Chondrocyte (in vitro differentiated cells): ENCODE measurements around the gene GBF1. TPM values are rescaled to one million over a fixed set of nuclear protein-coding genes. Genes with fewer than 3 reads are reported as not detected.

Source experiments
- DNase-seq: peaks from one replicate; pipeline ENCODE4 v3.0.0; 2021; ENCODE audit warnings: mixed read lengths, low spot score
- H3K27ac Mint-ChIP-seq: one replicate; pipeline ENCODE4 v1.8.0; 2021; ENCODE audit warnings: mild to moderate bottlenecking, moderate library complexity, mixed read lengths; ENCODE audit not compliant: unreplicated experiment
- H3K27me3 Mint-ChIP-seq: 2 replicates; pipeline ENCODE4 v1.8.0; 2021; ENCODE audit warnings: low read depth, mixed read lengths
- H3K36me3 Mint-ChIP-seq: 2 replicates; pipeline ENCODE4 v1.8.0; 2021; ENCODE audit warnings: low read depth, mixed read lengths
- H3K4me1 Mint-ChIP-seq: 2 replicates; pipeline ENCODE4 v1.8.0; 2021; ENCODE audit warnings: low read depth, mild to moderate bottlenecking, mixed read lengths
- H3K4me3 Mint-ChIP-seq: one replicate; pipeline ENCODE4 v1.8.0; 2021; ENCODE audit warnings: mild to moderate bottlenecking, moderate library complexity, mixed read lengths; ENCODE audit not compliant: unreplicated experiment
- H3K9me3 Mint-ChIP-seq: 2 replicates; pipeline ENCODE4 v1.8.0; 2021; ENCODE audit warnings: low read depth, mixed read lengths
- CTCF ChIP-seq: fragments of 200-600 bp; sonication (generic); IDR thresholded peaks from 2 replicates; pipeline ENCODE4 v1.5.0; 2021; ENCODE audit warnings: antibody characterized with exemption, mild to moderate bottlenecking, moderate library complexity
- total RNA-seq: library from RNA; stranded (reverse); gene quantifications from 3 replicates; pipeline ENCODE4 v1.2.1, GENCODE V29; 2021

The GBF1 gene
- total RNA-seq, 1 donor from 2014 or later, result 59.7 TPM

GRCh38 chr10:102268375-102268888 is 23.1 kb downstream of the GBF1 start:
- no peak overlapping the region for H3K4me3 Mint-ChIP-seq
- DNase-seq, result no peak
- TF ChIP-seq CTCF, result peak; percentile 47
- peaks cover 4% of the 10 kb centered on the region for H3K36me3 Mint-ChIP-seq
- peak overlapping the region; percentile 83 for H3K27ac Mint-ChIP-seq
- no peaks in the 10 kb centered on the region for H3K27me3 Mint-ChIP-seq
- peaks cover 48% of the 10 kb centered on the region for H3K4me1 Mint-ChIP-seq
- H3K9me3 Mint-ChIP-seq, result no peaks in the 10 kb centered on the region

GRCh38 chr10:102269017-102269416 is 23.7 kb downstream of the GBF1 start:
- DNase-seq, result no peak
- Mint-ChIP-seq H3K27me3 (no peaks in the 10 kb centered on the region), H3K9me3 (no peaks in the 10 kb centered on the region), H3K4me3 (no peak overlapping the region), H3K27ac (peak overlapping the region; percentile 83), H3K36me3 (peaks cover 4% of the 10 kb centered on the region), H3K4me1 (peaks cover 54% of the 10 kb centered on the region)
- TF ChIP-seq CTCF, result no peak

GRCh38 chr10:102274062-102274461 is 28.7 kb downstream of the GBF1 start:
- DNase-seq, result no peak
- TF ChIP-seq CTCF, result no peak
- Mint-ChIP-seq H3K27ac (no peak overlapping the region), H3K4me1 (peaks cover 18% of the 10 kb centered on the region), H3K4me3 (no peak overlapping the region), H3K36me3 (peaks cover 2% of the 10 kb centered on the region), H3K27me3 (no peaks in the 10 kb centered on the region), H3K9me3 (no peaks in the 10 kb centered on the region)

DNA sequence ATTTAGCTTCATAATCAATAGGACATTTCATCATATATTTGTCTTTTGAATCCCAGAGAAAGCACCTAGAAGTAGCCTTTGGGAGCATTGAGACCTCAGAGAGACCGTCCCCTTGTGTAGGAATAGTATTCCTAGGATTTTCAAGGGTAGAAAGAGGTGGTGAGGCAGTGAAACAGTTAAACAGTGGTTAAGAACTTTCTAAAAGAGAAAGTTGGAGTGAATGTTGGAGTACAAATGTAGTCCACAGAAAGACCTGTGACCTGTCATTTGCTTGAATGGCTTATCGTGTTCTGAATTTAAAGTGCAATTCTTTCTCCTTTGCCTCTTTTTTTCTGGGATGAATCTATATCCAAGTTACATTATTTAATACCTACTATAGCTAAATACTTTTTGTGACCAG is 30.0 kb downstream of the GBF1 start:
- no peak for TF ChIP-seq CTCF
- H3K4me1 Mint-ChIP-seq, result peaks cover 24% of the 10 kb centered on the region
- no peaks in the 10 kb centered on the region for H3K27me3 Mint-ChIP-seq
- H3K9me3 Mint-ChIP-seq, result no peaks in the 10 kb centered on the region
- H3K36me3 Mint-ChIP-seq, result no peaks in the 10 kb centered on the region
- no peak overlapping the region for H3K4me3 Mint-ChIP-seq
- no peak overlapping the region for H3K27ac Mint-ChIP-seq
- DNase-seq, result no peak

- Mint-ChIP-seq H3K27ac (no peak overlapping the region), H3K36me3 (no peaks in the 10 kb centered on the region), H3K27me3 (no peaks in the 10 kb centered on the region), H3K9me3 (no peaks in the 10 kb centered on the region), H3K4me1 (peaks cover 32% of the 10 kb centered on the region), H3K4me3 (no peak overlapping the region)
- DNase-seq, result no peak
- no peak for TF ChIP-seq CTCF
Observed at GRCh38 chr10:102279104-102279503, 33.8 kb downstream of the GBF1 start.
